ENCODE measurements around the gene SECTM1. TPM values are rescaled to one million over a fixed set of nuclear protein-coding genes. Genes with fewer than 3 reads are reported as not detected.
A peak's percentile ranks its signal among the peaks of the same experiment; 100 is the strongest.

The SECTM1 gene
- total RNA-seq, 1 donor from 2014 or later: not detected

DNA sequence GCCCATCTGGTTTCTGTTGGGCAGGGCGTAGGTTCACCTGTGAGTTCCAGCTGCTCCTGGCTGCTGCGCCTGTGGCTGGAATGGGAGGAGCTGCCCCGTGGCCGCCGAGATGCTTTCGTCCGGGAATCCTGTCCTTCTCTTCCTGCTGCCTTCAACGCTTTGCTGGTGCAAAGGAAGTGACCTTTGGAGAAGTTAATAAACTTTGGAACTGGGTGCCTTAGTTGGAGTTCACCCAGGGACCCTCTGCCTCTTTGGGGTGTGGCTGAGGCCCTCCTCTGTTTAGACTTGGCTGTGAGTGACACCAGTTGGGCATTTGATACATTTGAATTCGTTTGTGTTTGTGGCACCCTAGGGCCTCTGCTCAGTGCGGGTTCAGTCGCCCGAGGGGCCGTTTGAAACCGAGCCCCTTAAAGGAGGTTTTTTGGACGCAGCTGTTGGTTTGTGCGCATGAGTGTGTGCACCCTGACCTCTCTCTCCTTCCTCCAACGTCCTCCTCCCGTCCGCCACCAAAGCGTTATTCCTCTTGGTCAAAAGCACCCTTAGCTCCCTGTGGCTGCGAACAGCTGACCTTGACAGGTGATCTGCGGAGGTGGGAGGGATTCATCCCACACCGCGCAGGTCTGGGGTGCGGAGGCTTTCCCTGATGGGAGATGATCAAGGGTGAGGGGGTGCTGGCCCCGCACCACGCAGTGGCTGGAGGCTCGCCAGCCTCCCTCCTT, 9.0 kb upstream of the SECTM1 start:
- Histone ChIP-seq H3K4me1 (peaks cover 19% of the 10 kb centered on the region), H3K36me3 (no peaks in the 10 kb centered on the region), H3K4me3 (no peak overlapping the region), H3F3A (ENCODE audit: low read depth) (peaks cover 10% of the 10 kb centered on the region), H4K20me1 (ENCODE audit: low read depth) (no peaks in the 10 kb centered on the region), H3K9ac (no peak overlapping the region), H3K27me3 (peaks cover 22% of the 10 kb centered on the region), H3K9me3 (ENCODE audit: low read depth) (no peaks in the 10 kb centered on the region), H3K27ac (no peak overlapping the region), H2AFZ (replicated peaks) (no peak overlapping the region), H3K79me2 (ENCODE audit: low read depth) (no peaks in the 10 kb centered on the region), H3K4me2 (no peak overlapping the region)
- no peak for DNase-seq (ENCODE audit: low spot score)
- peak overlapping the region; percentile 12 for H3K4me3 Mint-ChIP-seq
- peaks cover 20% of the 10 kb centered on the region for H3K27me3 Mint-ChIP-seq (ENCODE audit: insufficient read depth, low read depth)
- peaks cover 35% of the 10 kb centered on the region for H3K4me1 Mint-ChIP-seq
- no peaks in the 10 kb centered on the region for H3K36me3 Mint-ChIP-seq
- TF ChIP-seq CTCF (IDR thresholded peaks at IDR 0.05): no peak
- TF ChIP-seq EZH2phosphoT487 (IDR thresholded peaks at IDR 0.05): no peak
- TF ChIP-seq EZH2 (IDR thresholded peaks at IDR 0.05): no peak
- peak overlapping the region; percentile 29 for H3K27ac Mint-ChIP-seq
- peaks cover 6% of the 10 kb centered on the region for H3K9me3 Mint-ChIP-seq

DNA sequence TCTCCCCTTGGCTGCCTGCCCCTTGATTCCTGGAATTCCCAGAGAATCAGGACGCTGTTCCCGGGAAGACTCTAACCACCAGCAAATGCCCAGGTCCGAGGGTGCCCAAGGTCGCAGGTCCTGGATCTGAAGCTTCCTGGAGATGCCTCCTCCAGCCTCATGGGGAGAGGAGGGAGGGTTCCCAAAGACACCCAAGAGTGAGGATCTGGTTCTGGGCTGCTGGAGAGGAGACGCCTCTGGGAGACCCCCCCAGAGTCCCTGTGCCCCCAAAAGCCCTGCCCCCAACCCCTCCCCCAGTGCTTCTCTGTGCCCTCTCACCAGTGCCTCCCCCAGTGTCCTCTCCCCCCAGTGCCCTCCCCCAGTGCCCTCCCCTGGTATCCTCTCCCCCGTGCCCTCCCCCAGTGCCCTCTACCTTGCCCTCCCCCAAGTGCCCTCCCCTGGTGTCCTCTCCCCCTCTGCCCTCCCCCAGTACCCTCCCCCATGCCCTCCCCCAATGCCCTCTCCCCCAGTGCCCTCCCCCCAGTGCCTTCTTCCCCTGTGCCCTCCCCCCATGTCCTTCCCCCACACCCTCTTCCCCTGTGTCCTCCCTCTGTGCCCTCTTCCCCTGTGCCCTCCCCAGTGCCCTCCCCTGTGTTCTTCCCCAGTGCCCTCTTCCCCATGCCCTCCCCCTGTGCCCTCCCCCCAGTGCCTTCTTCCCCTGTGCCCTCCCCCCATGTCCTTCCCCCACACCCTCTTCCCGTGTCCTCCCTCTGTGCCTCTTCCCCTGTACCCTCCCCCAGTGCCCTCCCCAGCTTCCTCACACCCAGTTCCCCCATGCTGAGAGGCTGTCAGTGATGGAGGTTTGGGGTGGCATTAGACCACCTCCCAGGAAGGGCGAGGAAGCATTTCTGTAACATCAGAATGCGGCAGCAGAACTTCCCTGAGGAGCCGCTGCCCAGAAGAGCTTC, 6.3 kb upstream of the SECTM1 start:
- peaks cover 27% of the 10 kb centered on the region for H3K4me1 ChIP-seq
- no peaks in the 10 kb centered on the region for H3K9me3 ChIP-seq (ENCODE audit: low read depth)
- peaks cover 45% of the 10 kb centered on the region for H3K4me1 Mint-ChIP-seq
- H3K9ac ChIP-seq: no peak overlapping the region
- DNase-seq (ENCODE audit: low spot score): no peak
- peaks cover 9% of the 10 kb centered on the region for H4K20me1 ChIP-seq (ENCODE audit: low read depth)
- H3K27ac ChIP-seq: no peak overlapping the region
- H3K27me3 ChIP-seq: peaks cover 48% of the 10 kb centered on the region
- TF ChIP-seq EZH2phosphoT487 (IDR thresholded peaks at IDR 0.05): no peak
- no peak for TF ChIP-seq CTCF (IDR thresholded peaks at IDR 0.05)
- no peak for TF ChIP-seq EZH2 (IDR thresholded peaks at IDR 0.05)
- no peak overlapping the region for H3K4me3 Mint-ChIP-seq
- no peaks in the 10 kb centered on the region for H3K79me2 ChIP-seq (ENCODE audit: low read depth)
- peak overlapping the region; percentile 28 for H3K4me2 ChIP-seq
- peaks cover 23% of the 10 kb centered on the region for H3F3A ChIP-seq (ENCODE audit: low read depth)
- peaks cover 32% of the 10 kb centered on the region for H3K27me3 Mint-ChIP-seq (ENCODE audit: insufficient read depth, low read depth)
- H3K27ac Mint-ChIP-seq: peak overlapping the region; percentile 80
- no peaks in the 10 kb centered on the region for H3K36me3 Mint-ChIP-seq
- no peak overlapping the region for H3K4me3 ChIP-seq
- H3K9me3 Mint-ChIP-seq: peaks cover 6% of the 10 kb centered on the region
- H2AFZ ChIP-seq (replicated peaks): peak overlapping the region; percentile 19
- H3K36me3 ChIP-seq: no peaks in the 10 kb centered on the region

DNA sequence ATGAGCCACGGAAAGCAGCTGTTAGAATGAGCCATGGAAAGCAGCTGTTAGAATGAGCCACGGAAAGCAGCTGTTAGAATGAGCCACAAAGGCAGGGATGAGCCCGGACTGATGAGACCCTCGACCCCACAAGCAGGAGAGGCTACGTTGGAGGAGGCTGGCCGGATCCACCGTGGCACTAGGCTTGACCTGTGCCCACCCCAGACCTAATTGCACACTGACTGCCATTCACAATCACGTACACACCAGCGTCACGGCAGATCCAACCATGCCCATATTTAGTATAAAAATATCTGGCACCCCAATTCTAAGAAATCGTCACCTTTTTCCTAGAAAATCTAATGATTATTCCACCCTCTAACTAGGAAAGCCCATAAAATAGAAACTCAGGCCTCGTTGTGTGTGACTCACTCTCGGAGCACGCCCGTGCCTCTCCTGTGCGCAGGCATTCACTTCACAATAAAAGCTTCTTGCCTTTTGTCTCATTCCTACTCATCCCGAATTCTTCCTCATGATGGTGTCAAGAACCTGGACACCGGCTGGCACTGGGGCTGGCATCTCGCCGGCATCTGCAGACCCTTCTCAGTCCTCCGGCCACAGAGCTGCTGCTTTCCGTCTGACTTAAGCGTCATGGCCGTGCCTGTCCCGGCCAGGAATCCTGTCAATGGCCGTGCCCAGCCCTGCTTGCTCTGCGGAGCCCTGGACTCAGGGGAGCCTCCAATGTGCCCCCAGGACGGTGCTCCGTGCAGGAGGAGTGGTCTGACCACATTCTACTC, 5.5 kb upstream of the SECTM1 start:
- H3K9me3 Mint-ChIP-seq: peaks cover 6% of the 10 kb centered on the region
- Histone ChIP-seq H3K79me2 (ENCODE audit: low read depth) (no peaks in the 10 kb centered on the region), H3K27ac (no peak overlapping the region), H4K20me1 (ENCODE audit: low read depth) (peaks cover 13% of the 10 kb centered on the region), H3K4me2 (peak overlapping the region; percentile 28), H3K9ac (no peak overlapping the region), H3K36me3 (no peaks in the 10 kb centered on the region), H3K4me3 (no peak overlapping the region), H3F3A (ENCODE audit: low read depth) (peaks cover 31% of the 10 kb centered on the region), H3K27me3 (peaks cover 57% of the 10 kb centered on the region), H2AFZ (replicated peaks) (peak overlapping the region; percentile 19), H3K9me3 (ENCODE audit: low read depth) (no peaks in the 10 kb centered on the region), H3K4me1 (peaks cover 32% of the 10 kb centered on the region)
- TF ChIP-seq EZH2phosphoT487 (IDR thresholded peaks at IDR 0.05) (no peak), CTCF (IDR thresholded peaks at IDR 0.05) (no peak), EZH2 (IDR thresholded peaks at IDR 0.05) (no peak)
- peaks cover 37% of the 10 kb centered on the region for H3K27me3 Mint-ChIP-seq (ENCODE audit: insufficient read depth, low read depth)
- H3K4me3 Mint-ChIP-seq: no peak overlapping the region
- H3K27ac Mint-ChIP-seq: peak overlapping the region; percentile 80
- no peaks in the 10 kb centered on the region for H3K36me3 Mint-ChIP-seq
- DNase-seq (ENCODE audit: low spot score): peak; percentile 36
- H3K4me1 Mint-ChIP-seq: peaks cover 48% of the 10 kb centered on the region

Data from neural progenitor cell (in vitro differentiated cells).